HL-60 (cell line): ENCODE measurements around the gene JAKMIP1.

Experiments
- POLR2AphosphoS5 ChIP-seq: IDR thresholded peaks from 2 replicates; pipeline ENCODE4 v1.6.1; 2012; ENCODE audit warnings: low read depth
- TF ChIP-seq, protein P1 (sequence below): IDR thresholded peaks from one replicate; pipeline ENCODE4 v1.5.1; 2011; ENCODE audit warnings: low read length, control low read depth, inconsistent platforms; ENCODE audit not compliant: insufficient read depth

DNA sequence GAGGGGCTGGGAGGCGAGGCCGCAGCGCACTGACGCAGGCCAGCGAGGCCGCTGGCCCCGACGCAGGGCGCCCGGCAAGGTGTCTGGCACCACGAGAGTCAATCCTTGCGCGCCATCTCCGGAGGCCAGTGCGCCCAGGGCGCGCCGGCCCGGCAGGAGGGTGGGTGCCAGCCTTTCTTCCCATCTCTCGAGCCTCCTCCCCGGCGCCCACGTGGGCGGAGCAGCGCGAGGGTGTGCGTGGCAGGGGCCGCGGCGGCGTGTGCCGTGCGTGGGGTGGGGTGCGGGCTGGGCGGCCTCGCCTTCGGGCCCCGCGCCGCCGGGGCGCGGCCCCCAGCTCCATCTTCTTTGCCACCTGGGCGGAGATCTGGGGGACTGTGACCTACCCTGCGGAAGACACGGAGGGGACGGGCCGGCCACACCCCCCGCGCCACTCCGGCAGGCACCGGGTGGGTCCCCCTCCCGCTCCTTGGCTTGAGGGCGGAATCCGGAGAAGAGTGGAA, 877 bp downstream of the JAKMIP1 start:
- TF ChIP-seq POLR2AphosphoS5 = no peak
- TF ChIP-seq, protein P1, sequence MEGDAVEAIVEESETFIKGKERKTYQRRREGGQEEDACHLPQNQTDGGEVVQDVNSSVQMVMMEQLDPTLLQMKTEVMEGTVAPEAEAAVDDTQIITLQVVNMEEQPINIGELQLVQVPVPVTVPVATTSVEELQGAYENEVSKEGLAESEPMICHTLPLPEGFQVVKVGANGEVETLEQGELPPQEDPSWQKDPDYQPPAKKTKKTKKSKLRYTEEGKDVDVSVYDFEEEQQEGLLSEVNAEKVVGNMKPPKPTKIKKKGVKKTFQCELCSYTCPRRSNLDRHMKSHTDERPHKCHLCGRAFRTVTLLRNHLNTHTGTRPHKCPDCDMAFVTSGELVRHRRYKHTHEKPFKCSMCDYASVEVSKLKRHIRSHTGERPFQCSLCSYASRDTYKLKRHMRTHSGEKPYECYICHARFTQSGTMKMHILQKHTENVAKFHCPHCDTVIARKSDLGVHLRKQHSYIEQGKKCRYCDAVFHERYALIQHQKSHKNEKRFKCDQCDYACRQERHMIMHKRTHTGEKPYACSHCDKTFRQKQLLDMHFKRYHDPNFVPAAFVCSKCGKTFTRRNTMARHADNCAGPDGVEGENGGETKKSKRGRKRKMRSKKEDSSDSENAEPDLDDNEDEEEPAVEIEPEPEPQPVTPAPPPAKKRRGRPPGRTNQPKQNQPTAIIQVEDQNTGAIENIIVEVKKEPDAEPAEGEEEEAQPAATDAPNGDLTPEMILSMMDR = no peak
